Measurements from ENCODE around the gene SLC4A1AP. TPM values are rescaled to one million over a fixed set of nuclear protein-coding genes. Genes with fewer than 3 reads are reported as not detected.

Gene SLC4A1AP
- total RNA-seq, 1 donor, result 27.9 TPM

- H3K4me3 ChIP-seq (ENCODE audit: insufficient read depth, low read length), result peak overlapping the region; percentile 73
- H3K36me3 ChIP-seq (ENCODE audit: insufficient read depth, low read length), result no peaks in the 10 kb centered on the region
- no peaks in the 10 kb centered on the region for H4K20me1 ChIP-seq (ENCODE audit: insufficient read depth, low read length)
- H3K27ac ChIP-seq (ENCODE audit: low read depth, low read length), result peak overlapping the region; percentile 69
- H3K4me1 ChIP-seq (ENCODE audit: insufficient read depth, low read length), result peaks cover 16% of the 10 kb centered on the region
- TF ChIP-seq CTCF (IDR thresholded peaks at IDR 0.05; ENCODE audit: extremely low read depth, low read depth, low read length), result no peak
- H3K27me3 ChIP-seq (ENCODE audit: insufficient read depth, low read length), result no peaks in the 10 kb centered on the region
- DNase-seq (ENCODE audit: insufficient read length, low spot score, missing footprints), result peak; percentile 94
- no peaks in the 10 kb centered on the region for H3K9me3 ChIP-seq (ENCODE audit: low read depth, low read length)
- H2AFZ ChIP-seq (ENCODE audit: low read length), result peak overlapping the region; percentile 93
- peak overlapping the region; percentile 82 for H3K4me2 ChIP-seq (ENCODE audit: insufficient read depth, low read length)
- no peaks in the 10 kb centered on the region for H3K79me2 ChIP-seq (ENCODE audit: insufficient read depth, low read length)
These were observed 51.9 kb downstream of the SLC4A1AP start for GRCh38 chr2:27715318-27716210.

- H3K79me2 ChIP-seq (ENCODE audit: insufficient read depth, low read length), result no peaks in the 10 kb centered on the region
- no peak overlapping the region for H3K27ac ChIP-seq (ENCODE audit: low read depth, low read length)
- no peak for TF ChIP-seq CTCF (IDR thresholded peaks at IDR 0.05; ENCODE audit: extremely low read depth, low read depth, low read length)
- no peak overlapping the region for H3K4me3 ChIP-seq (ENCODE audit: insufficient read depth, low read length)
- no peaks in the 10 kb centered on the region for H4K20me1 ChIP-seq (ENCODE audit: insufficient read depth, low read length)
- no peak overlapping the region for H2AFZ ChIP-seq (ENCODE audit: low read length)
- H3K4me2 ChIP-seq (ENCODE audit: insufficient read depth, low read length), result no peak overlapping the region
- H3K9me3 ChIP-seq (ENCODE audit: low read depth, low read length), result no peaks in the 10 kb centered on the region
- no peak for DNase-seq (ENCODE audit: insufficient read length, low spot score, missing footprints)
- H3K36me3 ChIP-seq (ENCODE audit: insufficient read depth, low read length), result no peaks in the 10 kb centered on the region
- peaks cover 22% of the 10 kb centered on the region for H3K4me1 ChIP-seq (ENCODE audit: insufficient read depth, low read length)
- no peaks in the 10 kb centered on the region for H3K27me3 ChIP-seq (ENCODE audit: insufficient read depth, low read length)
These were observed 52.8 kb downstream of the SLC4A1AP start for GRCh38 chr2:27716301-27717069.

- Histone ChIP-seq H4K20me1 (ENCODE audit: insufficient read depth, low read length) (no peaks in the 10 kb centered on the region), H3K79me2 (ENCODE audit: insufficient read depth, low read length) (no peaks in the 10 kb centered on the region), H3K27ac (ENCODE audit: low read depth, low read length) (no peak overlapping the region), H3K36me3 (ENCODE audit: insufficient read depth, low read length) (no peaks in the 10 kb centered on the region), H3K4me1 (ENCODE audit: insufficient read depth, low read length) (peaks cover 24% of the 10 kb centered on the region), H2AFZ (ENCODE audit: low read length) (no peak overlapping the region), H3K9me3 (ENCODE audit: low read depth, low read length) (no peaks in the 10 kb centered on the region), H3K27me3 (ENCODE audit: insufficient read depth, low read length) (no peaks in the 10 kb centered on the region), H3K4me2 (ENCODE audit: insufficient read depth, low read length) (no peak overlapping the region), H3K4me3 (ENCODE audit: insufficient read depth, low read length) (no peak overlapping the region)
- no peak for TF ChIP-seq CTCF (IDR thresholded peaks at IDR 0.05; ENCODE audit: extremely low read depth, low read depth, low read length)
- DNase-seq (ENCODE audit: insufficient read length, low spot score, missing footprints), result no peak
These were observed 53.5 kb downstream of the SLC4A1AP start for GRCh38 chr2:27717070-27717795.
